ENCODE results near the gene PLEKHG4.

PLEKHG4 gene

GRCh38 chr16:67284699-67285646 is 5.6 kb downstream of the PLEKHG4 start:
- no peak overlapping the region for H3K27ac ChIP-seq

GRCh38 chr16:67286441-67287235 is 7.3 kb downstream of the PLEKHG4 start:
- TF ChIP-seq CTCF (IDR thresholded peaks at IDR 0.05) (no peak), ZFX (IDR thresholded peaks at IDR 0.05; ENCODE audit: borderline replicate concordance) (no peak)
- no peak overlapping the region for H3K27ac ChIP-seq

More at GRCh38 chr16:67284699-67285646, 5.6 kb downstream of the PLEKHG4 start:
- TF ChIP-seq CTCF (IDR thresholded peaks at IDR 0.05) (peak; percentile 73), ZFX (IDR thresholded peaks at IDR 0.05; ENCODE audit: borderline replicate concordance) (no peak)

DNA sequence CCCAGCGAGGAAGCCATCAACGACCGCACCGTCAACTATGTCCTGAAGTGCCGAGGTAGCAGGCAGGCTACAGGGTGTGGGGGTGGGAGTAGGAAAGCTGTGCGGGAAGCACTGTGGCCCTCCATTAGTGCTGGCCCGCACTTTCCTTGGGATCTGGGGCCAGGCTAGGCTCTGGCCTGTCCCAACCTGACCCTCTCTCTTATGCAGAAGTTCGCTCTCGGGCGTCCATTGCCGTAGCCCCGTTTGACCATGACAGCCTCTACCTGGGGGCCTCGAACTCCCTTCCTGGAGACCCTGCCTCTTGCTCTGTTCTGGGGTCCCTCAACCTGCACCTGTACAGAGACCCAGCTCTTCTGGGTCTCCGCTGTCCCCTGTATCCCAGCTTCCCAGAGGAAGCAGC is 8.6 kb downstream of the PLEKHG4 start:
- no peak for TF ChIP-seq CTCF (IDR thresholded peaks at IDR 0.05)
- no peak for TF ChIP-seq ZFX (IDR thresholded peaks at IDR 0.05; ENCODE audit: borderline replicate concordance)
- H3K27ac ChIP-seq: no peak overlapping the region

GRCh38 chr16:67291461-67291860 is 12.1 kb downstream of the PLEKHG4 start:
- no peak for TF ChIP-seq ZFX (IDR thresholded peaks at IDR 0.05; ENCODE audit: borderline replicate concordance)
- no peak for TF ChIP-seq CTCF (IDR thresholded peaks at IDR 0.05)
- H3K27ac ChIP-seq: no peak overlapping the region

- H3K27ac ChIP-seq: no peak overlapping the region
- TF ChIP-seq CTCF (IDR thresholded peaks at IDR 0.05): no peak
- no peak for TF ChIP-seq ZFX (IDR thresholded peaks at IDR 0.05; ENCODE audit: borderline replicate concordance)
Measured at GRCh38 chr16:67294171-67294757, 14.9 kb downstream of the PLEKHG4 start.

DNA sequence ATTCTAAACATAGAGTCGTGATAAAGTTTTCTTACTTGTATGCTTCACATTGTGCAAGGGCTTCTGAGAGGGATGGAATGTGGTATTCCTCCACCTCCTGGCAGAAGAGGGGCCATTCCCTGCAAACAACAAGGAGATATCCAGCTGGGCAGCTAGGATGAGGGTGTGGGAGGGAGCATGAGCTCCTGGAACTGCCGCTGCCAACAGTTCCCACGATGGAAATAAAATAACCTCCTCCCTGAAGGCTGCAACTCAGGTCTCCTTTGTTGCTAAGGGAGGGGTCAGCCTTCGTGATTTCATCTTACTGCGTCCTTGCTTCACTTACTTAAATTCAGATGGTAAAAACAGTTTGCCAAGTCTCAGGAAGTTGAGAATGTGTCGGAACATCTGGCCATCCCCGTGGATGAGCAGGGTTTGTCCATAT is 15.6 kb downstream of the PLEKHG4 start:
- no peak overlapping the region for H3K27ac ChIP-seq
- TF ChIP-seq ZFX (IDR thresholded peaks at IDR 0.05; ENCODE audit: borderline replicate concordance): no peak
- no peak for TF ChIP-seq CTCF (IDR thresholded peaks at IDR 0.05)

All from 22Rv1 (cell line).